HTR-8/SVneo (cell line): Measurements from ENCODE around the gene DHODH.

ENCODE experiments used
- DNase-seq: peaks from one replicate; pipeline ENCODE4 v3.0.0; 2011; ENCODE audit warnings: low spot score, mixed read lengths; ENCODE audit not compliant: insufficient read length
- FAIRE-seq: peaks from 2 replicates; lab custom pipeline; 2011; peaks lifted over from hg19 to GRCh38; lab: Jason Lieb, UNC

The DHODH gene

GRCh38 chr16:72012607-72013006 lies 4.1 kb downstream of the DHODH start:
- no peak for FAIRE-seq
- no peak for DNase-seq

GRCh38 chr16:72013389-72013788 lies 4.8 kb downstream of the DHODH start:
- no peak for FAIRE-seq
- no peak for DNase-seq

- DNase-seq (no peak), FAIRE-seq (no peak)
These were observed 5.5 kb downstream of the DHODH start for GRCh38 chr16:72013888-72014581.

GRCh38 chr16:72014675-72015074 lies 6.1 kb downstream of the DHODH start:
- FAIRE-seq (no peak), DNase-seq (no peak)

GRCh38 chr16:72015124-72015523 lies 6.6 kb downstream of the DHODH start:
- no peak for FAIRE-seq
- DNase-seq, result no peak

- no peak for DNase-seq
- FAIRE-seq, result peak; percentile 55
These were observed 9.9 kb downstream of the DHODH start for GRCh38 chr16:72018470-72018869.

GRCh38 chr16:72021043-72021442 lies 12.5 kb downstream of the DHODH start:
- no peak for FAIRE-seq
- DNase-seq, result no peak

GRCh38 chr16:72022127-72022526 lies 13.6 kb downstream of the DHODH start:
- FAIRE-seq, result peak; percentile 36
- DNase-seq, result no peak

GRCh38 chr16:72023962-72024361 lies 15.4 kb downstream of the DHODH start:
- DNase-seq (no peak), FAIRE-seq (no peak)

- no peak for FAIRE-seq
These were observed 16.4 kb downstream of the DHODH start for GRCh38 chr16:72024862-72025382.

GRCh38 chr16:72025404-72026114 lies 17.0 kb downstream of the DHODH start:
- FAIRE-seq (no peak), DNase-seq (no peak)

More at GRCh38 chr16:72024862-72025382, 16.4 kb downstream of the DHODH start:
- no peak for DNase-seq

GRCh38 chr16:72027669-72028378 lies 19.3 kb downstream of the DHODH start:
- no peak for FAIRE-seq
- no peak for DNase-seq

GRCh38 chr16:72029567-72030271 lies 21.2 kb downstream of the DHODH start:
- DNase-seq, result no peak
- FAIRE-seq, result no peak

- FAIRE-seq (no peak), DNase-seq (no peak)
These were observed 24.9 kb downstream of the DHODH start for GRCh38 chr16:72033437-72033836.

GRCh38 chr16:72036098-72036497 lies 27.6 kb downstream of the DHODH start:
- DNase-seq (no peak), FAIRE-seq (no peak)

- FAIRE-seq (no peak), DNase-seq (no peak)
These were observed 33.7 kb downstream of the DHODH start for GRCh38 chr16:72042157-72042660.

GRCh38 chr16:72043058-72043457 lies 34.5 kb downstream of the DHODH start:
- no peak for FAIRE-seq
- DNase-seq, result no peak

- no peak for DNase-seq
- no peak for FAIRE-seq
These were observed 35.0 kb downstream of the DHODH start for GRCh38 chr16:72043539-72043938.

GRCh38 chr16:72044296-72044695 lies 35.8 kb downstream of the DHODH start:
- DNase-seq, result no peak
- FAIRE-seq, result no peak

- DNase-seq (no peak), FAIRE-seq (no peak)
These were observed 36.3 kb downstream of the DHODH start for GRCh38 chr16:72044825-72045359.
